ENCODE data around the gene IMP3. TPM values are rescaled to one million over a fixed set of nuclear protein-coding genes. Genes with fewer than 3 reads are reported as not detected.

The IMP3 gene
- total RNA-seq, 1 donor from 2014 or later, result 54.9 TPM

DNA sequence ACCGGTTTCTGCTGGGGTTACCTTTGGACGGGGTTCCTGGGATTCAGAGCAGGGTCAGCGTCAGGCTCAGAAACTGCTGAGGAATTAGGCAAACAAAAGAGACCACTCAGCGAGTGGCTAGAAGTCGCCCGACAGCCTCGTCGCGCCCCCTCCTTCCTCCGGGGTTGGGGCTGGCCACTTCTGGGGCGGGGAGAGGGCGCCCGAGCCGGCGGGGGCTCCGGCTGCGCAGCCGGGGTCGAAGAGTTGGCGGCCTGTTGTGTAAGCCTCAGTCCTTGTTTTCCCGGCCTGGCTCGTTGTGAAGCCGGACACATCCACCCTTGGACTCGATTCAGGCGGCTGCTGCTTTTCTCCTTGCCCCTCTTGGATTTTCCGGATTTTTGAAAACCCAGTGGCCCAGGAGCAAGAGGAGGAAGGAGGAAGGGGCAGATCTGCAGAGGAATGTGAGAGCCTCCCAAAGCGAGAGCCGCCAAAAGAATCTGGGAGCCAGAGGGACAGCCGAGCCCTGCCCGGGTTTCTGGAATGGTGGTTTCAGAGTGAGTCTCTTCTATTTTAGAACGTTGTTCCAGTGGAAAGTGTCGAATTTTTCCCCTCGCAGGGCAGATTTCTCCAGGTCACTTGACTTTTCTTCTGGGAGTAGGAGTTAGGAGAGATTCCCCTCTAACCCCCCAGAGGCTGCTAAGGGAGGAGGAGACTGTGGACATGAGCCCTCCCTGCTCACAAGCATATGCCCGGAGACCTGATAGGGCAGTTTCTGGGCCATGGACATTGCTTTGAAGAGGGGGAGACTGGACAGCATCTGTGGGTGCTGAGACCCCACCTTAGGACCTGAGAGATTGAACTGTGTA lies 8.4 kb upstream of the IMP3 start:
- Histone ChIP-seq H3K27me3 (no peaks in the 10 kb centered on the region), H3K27ac (peak overlapping the region; percentile 98), H3K4me1 (peaks cover 57% of the 10 kb centered on the region), H3K4me3 (peak overlapping the region; percentile 90), H3K36me3 (no peaks in the 10 kb centered on the region), H3K9me3 (no peaks in the 10 kb centered on the region)
- intact Hi-C loops (cut with DNase I), result no loop called here
- peak; percentile 40 for ATAC-seq
- TF ChIP-seq, protein P1, sequence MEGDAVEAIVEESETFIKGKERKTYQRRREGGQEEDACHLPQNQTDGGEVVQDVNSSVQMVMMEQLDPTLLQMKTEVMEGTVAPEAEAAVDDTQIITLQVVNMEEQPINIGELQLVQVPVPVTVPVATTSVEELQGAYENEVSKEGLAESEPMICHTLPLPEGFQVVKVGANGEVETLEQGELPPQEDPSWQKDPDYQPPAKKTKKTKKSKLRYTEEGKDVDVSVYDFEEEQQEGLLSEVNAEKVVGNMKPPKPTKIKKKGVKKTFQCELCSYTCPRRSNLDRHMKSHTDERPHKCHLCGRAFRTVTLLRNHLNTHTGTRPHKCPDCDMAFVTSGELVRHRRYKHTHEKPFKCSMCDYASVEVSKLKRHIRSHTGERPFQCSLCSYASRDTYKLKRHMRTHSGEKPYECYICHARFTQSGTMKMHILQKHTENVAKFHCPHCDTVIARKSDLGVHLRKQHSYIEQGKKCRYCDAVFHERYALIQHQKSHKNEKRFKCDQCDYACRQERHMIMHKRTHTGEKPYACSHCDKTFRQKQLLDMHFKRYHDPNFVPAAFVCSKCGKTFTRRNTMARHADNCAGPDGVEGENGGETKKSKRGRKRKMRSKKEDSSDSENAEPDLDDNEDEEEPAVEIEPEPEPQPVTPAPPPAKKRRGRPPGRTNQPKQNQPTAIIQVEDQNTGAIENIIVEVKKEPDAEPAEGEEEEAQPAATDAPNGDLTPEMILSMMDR (IDR thresholded peaks at IDR 0.05), result no peak
- peak; percentile 81 for DNase-seq

DNA sequence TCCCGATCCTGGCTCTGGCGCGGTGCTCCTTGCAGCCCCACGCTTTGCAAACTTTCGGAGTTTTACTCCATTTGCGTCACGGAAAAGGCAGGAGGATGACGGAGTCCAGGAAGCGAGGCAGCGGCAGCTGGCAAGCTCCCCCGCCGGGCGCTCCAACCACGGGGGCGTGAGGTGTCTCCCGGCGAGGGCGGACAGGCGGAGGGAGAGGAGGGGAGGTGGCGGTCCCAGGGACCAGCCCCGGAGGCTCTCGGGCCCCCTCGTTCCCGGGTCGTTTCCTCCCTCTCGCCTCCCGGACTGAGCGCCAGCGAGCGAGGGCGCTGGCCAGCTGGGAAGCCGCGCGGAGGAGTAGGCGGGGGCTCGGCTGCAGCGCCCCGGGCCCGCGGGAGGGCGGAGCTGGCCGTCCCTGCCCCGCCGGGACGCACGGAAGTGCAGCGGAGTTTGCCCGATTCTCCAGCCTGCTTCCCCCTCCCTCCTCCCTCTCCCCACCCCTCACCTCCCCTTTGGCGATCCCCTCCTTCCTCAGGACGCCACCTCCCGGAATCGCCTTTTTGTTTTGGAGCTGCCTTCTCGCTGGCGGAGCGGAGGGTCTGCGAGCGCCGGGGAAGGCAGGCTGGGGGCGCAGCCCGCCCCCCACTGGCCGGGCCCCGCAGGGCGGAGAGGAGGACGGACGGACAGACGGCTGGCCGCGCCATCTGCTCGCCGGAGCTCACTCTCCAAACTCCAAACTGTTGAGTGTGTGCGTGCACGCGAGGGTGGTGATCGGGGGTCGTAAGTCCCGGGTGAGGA lies 7.5 kb upstream of the IMP3 start, which contains the start of gene SNX33:
TSS of gene SNX33 (plus strand) at position 543 of the 786 bp plus-strand sequence. CDS start 1,191 bp downstream, outside the sequence.
- DNase-seq, result peak; percentile 92
- peak within 1 kb of the TSS; percentile 98 for H3K27ac ChIP-seq
- no peaks in the 10 kb centered on the region for H3K36me3 ChIP-seq
- peak; percentile 91 for ATAC-seq
- H3K9me3 ChIP-seq, result no peaks in the 10 kb centered on the region
- TF ChIP-seq, protein P1 (IDR thresholded peaks at IDR 0.05), result peak; percentile 55
- intact Hi-C loops (cut with DNase I), result no loop called here
- peaks cover 49% of the 10 kb centered on the region for H3K4me1 ChIP-seq
- peak within 1 kb of the TSS; percentile 90 for H3K4me3 ChIP-seq
- H3K27me3 ChIP-seq, result no peaks in the 10 kb centered on the region

DNA sequence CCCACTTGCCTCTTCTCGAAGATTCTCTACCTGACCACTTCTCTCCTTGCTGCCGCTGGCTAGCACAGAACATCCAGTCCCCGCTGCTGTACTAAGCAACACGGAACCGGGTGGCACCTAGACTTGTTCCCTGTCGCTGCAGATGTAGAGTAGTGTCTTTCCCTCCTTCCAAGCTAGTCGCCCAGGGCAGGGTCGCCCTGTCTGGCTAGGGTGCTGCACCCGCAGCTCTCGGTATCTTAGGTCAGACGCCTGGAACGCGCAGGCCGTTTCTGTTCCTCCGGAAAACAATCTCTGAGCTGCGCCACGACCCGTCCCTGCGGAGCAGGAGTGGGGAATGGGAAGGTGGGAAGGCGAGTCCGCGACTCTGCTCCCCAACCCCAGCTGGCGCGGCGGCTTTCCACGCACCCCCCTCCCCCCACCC lies 6.9 kb upstream of the IMP3 start:
- intact Hi-C loops (cut with DNase I), result no loop called here
- Histone ChIP-seq H3K27ac (peak overlapping the region; percentile 98), H3K4me1 (peaks cover 42% of the 10 kb centered on the region), H3K36me3 (no peaks in the 10 kb centered on the region), H3K27me3 (no peaks in the 10 kb centered on the region), H3K4me3 (peak overlapping the region; percentile 90), H3K9me3 (no peaks in the 10 kb centered on the region)
- TF ChIP-seq, protein P1 (IDR thresholded peaks at IDR 0.05), result no peak
- ATAC-seq, result peak; percentile 34
- peak; percentile 79 for DNase-seq

DNA sequence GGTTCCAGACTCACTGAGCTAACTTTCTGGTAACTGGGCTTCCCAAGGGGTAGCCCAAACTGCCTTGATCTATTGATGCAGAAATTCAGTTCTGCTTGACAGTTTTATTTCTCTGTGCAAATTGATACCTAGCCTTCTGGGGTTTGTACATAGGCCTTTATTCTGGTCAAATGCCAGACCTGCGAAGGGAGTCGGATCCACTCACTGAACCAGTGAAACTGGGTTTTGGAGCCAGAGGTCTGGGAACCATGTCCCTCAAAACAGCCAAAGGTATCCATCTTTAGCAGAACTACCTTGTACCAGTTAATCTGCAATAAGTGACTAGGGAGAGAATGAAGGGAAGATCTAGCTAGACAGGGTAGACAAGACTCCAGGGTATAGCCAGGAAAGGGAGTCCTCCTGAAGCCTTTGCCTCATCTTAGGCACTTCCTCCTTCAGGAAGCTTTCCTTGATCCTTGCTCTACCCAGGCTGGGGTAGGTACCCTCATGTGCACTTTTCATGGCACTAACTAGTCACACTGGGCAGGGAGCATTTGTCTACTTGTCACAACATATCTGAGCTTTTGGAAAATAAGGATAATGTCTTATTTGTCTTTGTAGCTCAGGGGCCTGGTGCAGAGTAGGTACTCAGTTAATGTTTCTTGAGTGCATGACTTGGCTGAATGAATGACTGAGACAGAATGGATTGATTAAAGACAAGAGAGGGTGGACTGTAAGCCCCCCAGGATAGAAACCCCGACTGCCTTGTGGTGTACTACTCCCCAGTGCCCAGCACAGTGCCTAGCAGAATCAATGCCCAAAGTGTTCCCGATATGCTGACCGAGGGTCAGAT lies 6.3 kb upstream of the IMP3 start:
- Histone ChIP-seq H3K9me3 (no peaks in the 10 kb centered on the region), H3K4me1 (peaks cover 36% of the 10 kb centered on the region), H3K36me3 (no peaks in the 10 kb centered on the region), H3K27ac (peak overlapping the region; percentile 98), H3K27me3 (no peaks in the 10 kb centered on the region), H3K4me3 (peak overlapping the region; percentile 90)
- ATAC-seq (no peak), DNase-seq (no peak)
- intact Hi-C loops (cut with DNase I), result no loop called here
- TF ChIP-seq, protein P1 (IDR thresholded peaks at IDR 0.05), result no peak

DNA sequence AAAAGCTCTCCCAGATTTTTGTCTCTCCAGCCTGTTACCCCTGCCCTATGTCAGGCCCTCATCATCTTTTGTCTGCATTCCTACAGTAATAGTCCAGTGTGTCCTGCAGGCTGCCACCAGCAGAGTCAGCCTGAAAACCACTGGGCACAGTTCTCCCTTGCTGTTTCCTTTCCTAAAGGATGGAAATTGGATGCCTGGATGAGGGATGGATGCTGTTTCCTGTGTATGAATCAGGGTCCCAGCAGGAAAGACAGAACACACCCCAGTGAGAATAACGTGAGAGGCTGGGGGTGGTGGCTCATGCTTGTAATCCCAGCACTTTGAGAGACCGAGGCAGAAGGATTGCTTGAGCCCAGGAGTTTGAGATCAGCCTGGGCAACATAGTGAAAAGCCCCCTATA lies 4.4 kb upstream of the IMP3 start:
- Histone ChIP-seq H3K4me3 (no peak overlapping the region), H3K4me1 (peaks cover 23% of the 10 kb centered on the region), H3K36me3 (no peaks in the 10 kb centered on the region), H3K9me3 (no peaks in the 10 kb centered on the region), H3K27ac (no peak overlapping the region), H3K27me3 (no peaks in the 10 kb centered on the region)
- ATAC-seq (no peak), DNase-seq (no peak)
- TF ChIP-seq, protein P1 (IDR thresholded peaks at IDR 0.05), result no peak
- intact Hi-C loops (cut with DNase I), result no loop called here

All from upper lobe of right lung (tissue), 1 donor.